Measurements from ENCODE around the gene PRM3.

DNA sequence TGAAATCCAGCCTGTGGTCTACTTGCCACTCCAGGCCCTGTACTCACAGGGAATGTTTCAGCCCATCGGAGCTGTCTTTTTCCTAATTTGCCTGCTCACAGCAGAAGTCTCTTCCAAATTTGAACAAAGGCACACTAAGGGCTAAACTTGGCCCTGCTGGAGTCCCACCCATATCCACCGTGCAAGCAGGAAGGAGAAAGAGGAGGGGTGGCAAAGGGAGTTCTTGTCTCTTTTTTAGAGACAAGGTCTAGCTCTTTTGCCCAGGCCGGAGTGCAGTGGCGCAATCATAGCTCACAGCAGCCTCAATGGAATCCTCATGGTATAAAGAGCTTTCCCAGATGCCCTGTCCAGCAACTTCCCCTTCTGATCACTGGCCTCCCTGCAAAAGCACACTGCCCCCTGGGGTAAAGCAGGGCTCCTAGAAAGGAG is 10.4 kb upstream of the PRM3 start:
- TF ChIP-seq, protein P1, sequence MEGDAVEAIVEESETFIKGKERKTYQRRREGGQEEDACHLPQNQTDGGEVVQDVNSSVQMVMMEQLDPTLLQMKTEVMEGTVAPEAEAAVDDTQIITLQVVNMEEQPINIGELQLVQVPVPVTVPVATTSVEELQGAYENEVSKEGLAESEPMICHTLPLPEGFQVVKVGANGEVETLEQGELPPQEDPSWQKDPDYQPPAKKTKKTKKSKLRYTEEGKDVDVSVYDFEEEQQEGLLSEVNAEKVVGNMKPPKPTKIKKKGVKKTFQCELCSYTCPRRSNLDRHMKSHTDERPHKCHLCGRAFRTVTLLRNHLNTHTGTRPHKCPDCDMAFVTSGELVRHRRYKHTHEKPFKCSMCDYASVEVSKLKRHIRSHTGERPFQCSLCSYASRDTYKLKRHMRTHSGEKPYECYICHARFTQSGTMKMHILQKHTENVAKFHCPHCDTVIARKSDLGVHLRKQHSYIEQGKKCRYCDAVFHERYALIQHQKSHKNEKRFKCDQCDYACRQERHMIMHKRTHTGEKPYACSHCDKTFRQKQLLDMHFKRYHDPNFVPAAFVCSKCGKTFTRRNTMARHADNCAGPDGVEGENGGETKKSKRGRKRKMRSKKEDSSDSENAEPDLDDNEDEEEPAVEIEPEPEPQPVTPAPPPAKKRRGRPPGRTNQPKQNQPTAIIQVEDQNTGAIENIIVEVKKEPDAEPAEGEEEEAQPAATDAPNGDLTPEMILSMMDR (IDR thresholded peaks at IDR 0.05) = no peak
- TF ChIP-seq ZFX (IDR thresholded peaks at IDR 0.05; ENCODE audit: borderline replicate concordance) = no peak

Measured in 22Rv1 (cell line).